Hepatocyte (in vitro differentiated cells): ENCODE measurements around the gene MED13L.

Experiments
- CTCF ChIP-seq: fragments of 200-600 bp; sonication (generic); IDR thresholded peaks from 2 replicates; pipeline ENCODE4 v1.5.1; 2016; ENCODE audit warnings: antibody characterized with exemption, mild to moderate bottlenecking; ENCODE audit not compliant: poor library complexity
- EZH2phosphoT487 ChIP-seq: fragments of 200-600 bp; sonication (generic); IDR thresholded peaks from one replicate; pipeline ENCODE4 v1.6.1; 2018; ENCODE audit warnings: antibody characterized with exemption, mild to moderate bottlenecking, low read depth, moderate library complexity; ENCODE audit not compliant: unreplicated experiment, severe bottlenecking

- TF ChIP-seq CTCF, result no peak
- no peak for TF ChIP-seq EZH2phosphoT487
Observed at GRCh38 chr12:116006141-116006540, 271.4 kb downstream of the MED13L start.
